ENCODE results near the gene RUSC1.
"Not testable (repeated sequence)": the region's sequence is repeated elsewhere in the genome, so short reads cannot be mapped to it uniquely, and the experiment has no call there.

RUSC1 gene

DNA sequence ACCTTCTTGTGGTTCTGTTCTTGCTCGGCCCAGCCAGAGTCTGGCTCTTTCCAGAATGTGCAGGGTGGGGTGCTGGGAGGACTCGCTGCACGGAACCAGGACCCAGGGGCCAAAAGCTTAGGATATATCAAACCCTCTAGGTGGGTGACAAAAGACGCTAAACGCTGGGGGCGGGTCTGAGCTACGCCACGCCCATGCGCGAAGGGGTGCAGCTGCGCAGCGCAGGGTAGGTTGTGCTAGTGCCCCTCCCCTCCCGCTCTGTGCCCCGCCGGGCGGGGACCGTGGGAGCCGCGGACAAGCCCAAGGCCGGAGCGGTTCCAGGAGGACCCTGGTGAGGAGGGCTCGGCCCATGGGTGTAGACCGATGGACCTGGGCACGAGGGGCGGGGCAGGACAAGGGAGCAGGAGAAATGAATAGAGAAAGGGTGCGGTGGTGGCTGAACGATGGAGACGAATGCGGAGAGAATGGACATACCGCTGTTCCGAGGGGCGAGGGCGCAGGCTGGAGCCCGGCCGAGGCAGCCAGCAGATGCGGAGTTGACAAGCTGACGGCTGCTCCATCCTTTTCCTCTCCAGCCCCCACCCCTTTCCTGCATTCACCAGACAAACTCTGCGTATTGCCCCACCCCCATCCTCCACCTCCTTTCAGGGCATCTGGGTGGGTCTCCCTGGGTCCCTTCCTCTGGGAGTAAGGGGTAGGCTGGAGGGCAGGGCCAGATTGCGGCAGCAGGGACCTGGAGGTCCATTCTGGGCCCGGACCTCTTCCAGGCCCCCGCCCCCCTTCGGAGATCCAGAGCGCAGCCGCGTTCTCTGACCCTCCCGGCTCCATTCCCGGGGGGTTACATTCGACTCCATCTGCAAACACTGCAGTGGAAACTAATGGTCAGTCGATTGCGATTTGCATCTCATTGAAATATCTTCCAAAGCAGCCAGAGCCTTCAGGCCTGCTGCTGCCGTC is at the start of gene RUSC1:
Gene RUSC1 (plus strand): TSS at position 234 of the 957 bp plus-strand sequence. CDS start 880 bp downstream, outside the sequence.
- DNase-seq (ENCODE audit: low read depth in 2 of 2) = peak; percentile 62

GRCh38 chr1:155272466-155273342 is 48.0 kb upstream of the RUSC1 start:
- no peak for DNase-seq (ENCODE audit: low read depth in 2 of 2)

DNA sequence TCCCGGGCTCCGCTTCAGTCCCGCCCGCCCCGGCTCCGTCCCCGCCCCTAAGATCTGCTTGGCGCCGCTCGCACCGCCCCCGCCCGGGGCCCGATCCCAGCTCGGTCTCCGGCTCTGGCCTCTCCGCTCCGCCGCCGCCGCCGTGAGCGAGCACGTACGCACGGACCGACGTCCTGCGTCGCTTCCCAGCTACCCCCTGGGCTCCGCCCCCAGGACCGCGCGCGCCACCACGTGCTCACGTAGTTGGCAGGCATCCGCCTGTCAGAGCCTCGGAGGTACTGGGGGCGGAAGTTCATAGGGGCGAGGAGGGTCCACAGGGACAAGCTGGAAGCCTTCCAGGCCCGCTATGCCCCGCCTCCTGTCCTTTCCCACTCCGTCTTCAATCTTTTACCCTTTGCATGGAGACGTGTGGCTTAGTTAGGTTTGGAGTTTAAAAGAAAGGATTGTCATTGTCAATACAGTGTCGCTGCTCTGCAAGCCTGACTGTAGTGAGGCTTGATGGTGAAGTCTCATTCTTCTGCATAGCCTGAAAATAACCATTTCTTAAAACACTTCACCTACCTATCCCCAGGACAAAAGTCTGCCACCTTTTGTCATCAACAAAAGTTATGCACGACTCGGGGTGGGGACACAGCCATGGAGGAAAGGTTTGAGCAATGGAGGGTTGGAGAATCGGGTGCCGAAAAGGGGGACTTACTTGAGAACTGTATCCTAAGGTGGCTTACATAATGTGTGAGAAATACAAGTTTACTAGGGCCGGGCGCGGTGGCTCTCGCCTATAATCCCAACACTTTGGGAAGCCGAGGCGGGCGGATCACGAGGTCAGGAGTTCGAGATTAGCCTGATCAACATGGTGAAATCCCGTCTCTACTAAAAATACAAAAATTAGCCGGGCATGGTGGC is 47.1 kb upstream of the RUSC1 start, which contains the start of gene CLK2:
Gene CLK2 (minus strand): TSS at position 162 of the 903 bp plus-strand sequence. CDS start 2,527 bp downstream, outside the sequence.
- peak; percentile 95 to 97 for DNase-seq (ENCODE audit: low read depth in 2 of 2)

GRCh38 chr1:155277070-155277901 is 43.4 kb upstream of the RUSC1 start, which contains the start of gene HCN3:
Gene HCN3 (plus strand): TSS chr1:155277463. CDS start chr1:155277591, 128 bp downstream.
- peak; percentile 96 to 98 for DNase-seq (ENCODE audit: low read depth in 2 of 2)

DNA sequence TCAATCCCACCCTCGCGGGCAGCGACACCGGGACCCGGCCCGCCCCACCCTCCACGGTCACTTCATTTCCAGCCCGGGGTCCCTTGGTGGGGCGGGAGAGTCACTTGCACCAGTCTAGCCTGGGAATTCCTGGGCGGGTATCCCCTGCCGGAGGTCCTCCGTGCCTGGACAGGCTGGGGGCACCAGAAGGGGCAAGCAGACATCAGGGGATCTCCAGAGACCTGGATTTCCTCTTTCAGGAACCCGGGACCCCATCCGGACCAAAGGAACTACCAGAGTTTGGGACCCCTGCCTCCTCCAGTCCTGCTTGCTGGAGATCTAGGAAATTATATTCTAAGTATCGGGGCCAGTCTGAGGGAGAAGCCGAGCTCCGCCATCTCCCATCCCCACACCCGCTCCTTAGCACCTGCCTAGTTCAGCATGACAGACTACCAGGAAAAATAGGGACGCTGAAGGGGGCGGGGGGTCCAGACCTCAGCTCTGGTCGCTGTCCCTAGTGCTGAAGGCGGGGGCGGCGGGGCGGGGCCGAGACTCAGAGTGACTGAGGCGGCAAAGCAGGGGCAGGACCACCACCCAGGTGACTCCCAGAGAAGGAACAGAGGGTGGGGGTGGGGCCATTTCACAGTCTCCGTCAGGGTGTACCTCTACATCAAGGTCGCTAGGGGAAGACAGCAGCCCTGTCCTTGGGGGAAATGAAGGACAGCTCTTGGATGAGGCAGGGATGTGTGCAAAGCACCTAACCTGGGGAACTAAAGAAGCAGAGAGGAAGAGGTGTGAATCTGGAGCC is 42.6 kb upstream of the RUSC1 start:
- peak; percentile 61 to 74 for DNase-seq (ENCODE audit: low read depth in 2 of 2)

DNA sequence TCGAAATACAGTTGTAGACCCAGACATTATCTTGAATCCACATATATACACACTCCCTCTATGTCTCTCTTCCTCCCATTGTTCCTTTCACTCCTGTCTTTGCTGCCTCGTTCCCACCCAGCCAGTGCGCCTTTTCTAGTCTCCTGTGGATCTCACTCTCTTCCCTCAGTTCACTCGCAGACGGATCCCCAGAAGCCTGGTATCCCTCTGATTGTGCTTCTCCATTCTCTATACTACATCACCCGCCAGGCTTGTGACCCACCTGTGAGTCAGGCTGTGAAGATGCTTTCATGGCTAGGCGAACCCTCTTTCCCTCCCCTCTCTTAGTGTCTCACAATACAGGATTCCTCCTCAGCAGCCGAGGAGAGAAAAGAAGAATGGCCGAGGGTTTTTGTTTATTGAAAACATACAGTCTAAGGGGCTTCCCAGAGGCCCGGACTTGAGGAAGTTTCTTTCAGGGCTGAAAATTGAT is 42.0 kb upstream of the RUSC1 start:
- DNase-seq (ENCODE audit: low read depth in 2 of 2) = no peak

GRCh38 chr1:155279268-155279667 is 41.4 kb upstream of the RUSC1 start:
- no peak for DNase-seq (ENCODE audit: low read depth in 2 of 2)

DNA sequence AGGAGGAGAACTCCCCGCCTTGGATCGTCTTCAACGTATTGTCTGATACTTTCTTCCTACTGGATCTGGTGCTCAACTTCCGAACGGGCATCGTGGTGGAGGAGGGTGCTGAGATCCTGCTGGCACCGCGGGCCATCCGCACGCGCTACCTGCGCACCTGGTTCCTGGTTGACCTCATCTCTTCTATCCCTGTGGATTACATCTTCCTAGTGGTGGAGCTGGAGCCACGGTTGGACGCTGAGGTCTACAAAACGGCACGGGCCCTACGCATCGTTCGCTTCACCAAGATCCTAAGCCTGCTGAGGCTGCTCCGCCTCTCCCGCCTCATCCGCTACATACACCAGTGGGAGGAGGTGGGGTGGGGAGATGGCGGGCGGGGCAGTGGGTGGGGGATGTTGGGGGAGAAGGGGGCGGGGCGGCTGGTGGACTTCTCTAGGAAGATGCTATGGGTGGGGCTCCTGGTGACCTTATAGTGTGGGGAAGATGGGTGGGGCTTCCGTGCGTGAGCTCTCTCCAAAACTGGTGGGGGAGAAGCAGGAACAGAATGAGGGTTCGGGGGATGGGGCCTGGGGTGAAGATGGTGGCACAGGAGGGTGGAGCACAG is 38.1 kb upstream of the RUSC1 start:
- DNase-seq (ENCODE audit: low read depth in 2 of 2) = no peak

DNA sequence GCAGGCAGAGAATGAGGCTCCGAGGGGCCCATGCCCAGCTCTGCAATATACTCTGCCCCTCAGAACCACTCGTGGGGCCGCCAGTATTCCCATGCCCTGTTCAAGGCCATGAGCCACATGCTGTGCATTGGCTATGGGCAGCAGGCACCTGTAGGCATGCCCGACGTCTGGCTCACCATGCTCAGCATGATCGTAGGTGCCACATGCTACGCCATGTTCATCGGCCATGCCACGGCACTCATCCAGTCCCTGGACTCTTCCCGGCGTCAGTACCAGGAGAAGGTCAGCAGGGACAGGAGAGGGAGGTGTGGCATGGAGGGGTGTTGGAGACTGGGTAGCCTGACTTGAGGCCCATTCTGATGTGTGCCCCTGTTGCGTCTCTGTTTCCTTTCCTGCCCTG is 36.2 kb upstream of the RUSC1 start:
- no peak for DNase-seq (ENCODE audit: low read depth in 2 of 2)

- DNase-seq (ENCODE audit: low read depth in 2 of 2) = no peak
Measured at GRCh38 chr1:155285063-155285462, 35.6 kb upstream of the RUSC1 start.

DNA sequence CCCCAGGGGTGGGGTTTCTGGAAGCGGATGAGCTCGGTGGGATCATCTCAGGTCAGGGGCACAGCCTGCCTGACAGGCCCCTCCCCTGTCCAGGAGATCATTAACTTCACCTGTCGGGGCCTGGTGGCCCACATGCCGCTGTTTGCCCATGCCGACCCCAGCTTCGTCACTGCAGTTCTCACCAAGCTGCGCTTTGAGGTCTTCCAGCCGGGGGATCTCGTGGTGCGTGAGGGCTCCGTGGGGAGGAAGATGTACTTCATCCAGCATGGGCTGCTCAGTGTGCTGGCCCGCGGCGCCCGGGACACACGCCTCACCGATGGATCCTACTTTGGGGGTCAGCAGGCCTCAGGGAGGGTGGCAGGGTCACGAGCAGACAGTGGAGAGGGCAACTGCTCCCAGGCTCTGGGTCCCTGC is 35.1 kb upstream of the RUSC1 start:
- DNase-seq (ENCODE audit: low read depth in 2 of 2) = no peak

DNA sequence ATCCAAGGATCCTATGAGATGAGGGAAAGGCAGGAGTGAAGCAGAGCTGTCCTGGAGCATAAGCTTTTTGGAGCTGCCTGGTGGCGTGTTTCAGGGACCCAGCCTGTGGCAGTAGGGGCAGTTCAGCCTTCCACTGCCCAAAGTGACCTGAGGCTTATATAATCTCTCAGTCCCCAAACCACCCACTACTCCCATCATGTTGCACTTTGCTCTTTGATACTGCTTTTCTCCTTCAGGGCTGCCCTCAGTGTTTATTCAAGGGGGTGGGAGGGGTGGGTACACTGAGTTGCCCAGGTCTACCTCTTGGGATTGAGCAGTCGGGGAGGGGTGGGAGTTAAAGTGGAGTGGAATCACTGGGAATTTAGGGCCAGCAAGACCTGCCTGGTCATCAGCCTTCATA is 34.1 kb upstream of the RUSC1 start:
- DNase-seq (ENCODE audit: low read depth in 2 of 2) = no peak

DNA sequence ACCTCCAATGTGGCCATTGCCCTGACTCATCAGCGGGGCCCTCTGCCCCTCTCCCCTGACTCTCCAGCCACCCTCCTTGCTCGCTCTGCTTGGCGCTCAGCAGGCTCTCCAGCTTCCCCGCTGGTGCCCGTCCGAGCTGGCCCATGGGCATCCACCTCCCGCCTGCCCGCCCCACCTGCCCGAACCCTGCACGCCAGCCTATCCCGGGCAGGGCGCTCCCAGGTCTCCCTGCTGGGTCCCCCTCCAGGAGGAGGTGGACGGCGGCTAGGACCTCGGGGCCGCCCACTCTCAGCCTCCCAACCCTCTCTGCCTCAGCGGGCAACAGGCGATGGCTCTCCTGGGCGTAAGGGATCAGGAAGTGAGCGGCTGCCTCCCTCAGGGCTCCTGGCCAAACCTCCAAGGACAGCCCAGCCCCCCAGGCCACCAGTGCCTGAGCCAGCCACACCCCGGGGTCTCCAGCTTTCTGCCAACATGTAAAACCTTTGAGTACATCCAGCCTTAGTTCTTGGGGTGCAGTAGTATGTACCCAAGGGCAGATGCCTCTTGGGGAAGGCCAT is 32.6 kb upstream of the RUSC1 start:
- no peak for DNase-seq (ENCODE audit: low read depth in 2 of 2)

DNA sequence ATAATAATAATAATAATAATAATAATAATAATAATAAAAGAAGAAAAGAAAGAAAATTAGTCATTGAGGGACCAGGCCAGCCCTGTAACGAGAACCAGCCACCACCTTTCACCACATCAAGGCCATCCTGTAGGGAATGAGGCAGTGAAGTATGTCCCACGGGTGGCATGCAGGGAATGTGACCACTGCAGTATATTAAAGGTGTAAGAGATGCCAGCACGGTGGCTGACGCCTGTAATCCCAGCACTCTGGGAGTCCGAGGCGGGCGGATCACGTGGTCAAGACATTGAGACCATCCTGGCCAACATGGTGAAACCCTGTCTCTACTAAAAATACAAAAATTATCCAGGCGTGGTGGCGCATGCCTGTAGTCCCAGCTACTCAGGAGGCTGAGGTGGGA is 29.7 kb upstream of the RUSC1 start:
- not testable (repeated sequence) for DNase-seq (ENCODE audit: low read depth in 2 of 2)

GRCh38 chr1:155293086-155293749 is 27.5 kb upstream of the RUSC1 start:
- DNase-seq (ENCODE audit: low read depth in 2 of 2) = no peak

GRCh38 chr1:155294520-155295182 is 26.0 kb upstream of the RUSC1 start:
- no peak for DNase-seq (ENCODE audit: low read depth in 2 of 2)

DNA sequence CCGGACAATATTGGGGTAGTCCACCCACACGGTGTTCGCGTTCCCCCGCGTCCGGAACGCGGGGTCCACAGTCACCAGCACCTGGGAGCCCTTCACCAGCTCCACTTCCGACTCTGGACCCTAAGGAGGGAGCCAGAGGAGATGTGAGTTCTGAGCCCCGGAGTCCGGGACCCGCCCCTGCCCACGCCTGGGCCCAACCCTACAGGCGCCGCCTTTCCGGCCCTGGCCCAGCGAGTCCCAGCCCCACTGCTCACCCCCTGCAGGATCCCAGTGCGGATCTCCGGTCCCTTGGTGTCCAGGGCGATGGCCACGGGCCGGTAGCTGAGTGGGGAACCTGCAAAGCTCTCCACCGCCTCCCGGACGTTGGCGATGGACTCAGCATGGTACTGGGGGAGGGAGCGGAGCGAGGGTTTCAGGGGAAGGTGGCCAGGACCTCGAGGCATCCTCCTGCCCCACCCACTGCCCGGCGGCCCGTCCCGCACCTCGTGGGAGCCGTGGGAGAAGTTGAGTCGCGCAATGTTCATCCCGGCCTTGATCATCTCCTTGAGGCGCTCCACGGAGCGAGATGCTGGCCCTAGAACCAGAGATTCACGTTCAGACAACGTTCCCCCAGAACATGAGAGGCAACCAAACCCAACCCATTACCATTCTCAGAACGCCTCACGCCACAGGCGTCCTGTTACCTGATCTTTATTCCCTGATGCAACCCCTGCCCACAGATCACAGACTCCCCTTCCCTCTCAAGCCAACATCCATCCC is 25.3 kb upstream of the RUSC1 start:
- DNase-seq (ENCODE audit: low read depth in 2 of 2) = no peak

All from activated CD4-positive, alpha-beta T cell treated with anti-CD3 and anti-CD28 coated beads for 24 hours (primary cell).